OCI-LY7 (cell line): ENCODE data around the gene MRPL28. TPM values are rescaled to one million over a fixed set of nuclear protein-coding genes. Genes with fewer than 3 reads are reported as not detected.
A peak's percentile ranks its signal among the peaks of the same experiment; 100 is the strongest.

Experiments
- BruUV-seq: library from RNA; stranded (reverse); fragments of 400-500 nt; replicated peaks from 2 replicates; lab custom pipeline; 2021; lab: Mats Ljungman, UMichigan
- CTCF ChIA-PET: fragments of 300-600 bp; sonication (Branson Sonifier 250); formaldehyde crosslinking; loops from one replicate; lab custom pipeline; 2022; ENCODE audit warnings: antibody characterized with exemption; ENCODE audit not compliant: unreplicated experiment; lab: Charles Lee
- POLR2A ChIA-PET: fragments of 300-600 bp; sonication (Branson Sonifier 250); formaldehyde crosslinking; loops from one replicate; lab custom pipeline; 2022; ENCODE audit warnings: antibody characterized with exemption; lab: Charles Lee
- DNase-seq: peaks from one replicate; pipeline ENCODE4 v3.0.0-alpha.2; 2015; ENCODE audit warnings: low spot score
- H2AFZ ChIP-seq: fragments of 200-600 bp; sonication (generic), shearing (Covaris generic); 2 replicates; pipeline ENCODE4 v1.6.1; 2014; ENCODE audit warnings: mild to moderate bottlenecking, antibody characterized with exemption, low read length, moderate library complexity
- H3K27ac ChIP-seq: fragments of 200-600 bp; sonication (generic); 2 replicates; pipeline ENCODE4 v1.5.1; 2014; ENCODE audit warnings: mixed run types, low read depth, mild to moderate bottlenecking, moderate library complexity, low read length, inconsistent platforms; ENCODE audit not compliant: poor library complexity, severe bottlenecking
- H3K36me3 ChIP-seq: fragments of 200-600 bp; sonication (generic); 2 replicates; pipeline ENCODE4 v1.6.1; 2014; ENCODE audit warnings: mild to moderate bottlenecking, antibody characterized with exemption, low read length, moderate library complexity, mixed read lengths; ENCODE audit not compliant: insufficient read depth
- H3K4me1 ChIP-seq: fragments of 200-600 bp; sonication (generic); 2 replicates; pipeline ENCODE4 v1.5.1; 2014; ENCODE audit warnings: mild to moderate bottlenecking, low read length; ENCODE audit not compliant: insufficient read depth, poor library complexity, severe bottlenecking
- H3K4me2 ChIP-seq: fragments of 200-600 bp; sonication (generic); 2 replicates; pipeline ENCODE4 v1.6.1; 2014; ENCODE audit warnings: mild to moderate bottlenecking, low read length
- H3K4me3 ChIP-seq: fragments of 200-600 bp; sonication (generic); 2 replicates; pipeline ENCODE4 v1.5.1; 2014; ENCODE audit warnings: mild to moderate bottlenecking, low read depth, low read length; ENCODE audit not compliant: poor library complexity, severe bottlenecking
- H3K79me2 ChIP-seq: fragments of 200-600 bp; sonication (generic); 2 replicates; pipeline ENCODE4 v1.6.1; 2016; ENCODE audit warnings: low read depth, mild to moderate bottlenecking, low read length, moderate library complexity, mixed read lengths; ENCODE audit not compliant: insufficient read depth
- H3K9me2 ChIP-seq: fragments of 200-600 bp; sonication (generic); 2 replicates; pipeline ENCODE4 v1.6.1; 2016; ENCODE audit warnings: mild to moderate bottlenecking, low read length, mixed read lengths; ENCODE audit not compliant: insufficient read depth
- H3K9me3 ChIP-seq: fragments of 200-600 bp; sonication (generic); 2 replicates; pipeline ENCODE4 v1.6.1; 2014; ENCODE audit warnings: mild to moderate bottlenecking, mixed run types, low read length, mixed read lengths
- H4K20me1 ChIP-seq: fragments of 200-600 bp; sonication (generic); 2 replicates; pipeline ENCODE4 v1.6.1; 2014; ENCODE audit warnings: mild to moderate bottlenecking, antibody characterized with exemption, low read length, moderate library complexity, mixed read lengths; ENCODE audit not compliant: insufficient read depth
- EZH2phosphoT487 ChIP-seq: fragments of 200-600 bp; sonication (generic); IDR thresholded peaks from 2 replicates; pipeline ENCODE4 v1.6.1; 2018; ENCODE audit warnings: low read depth, borderline replicate concordance, mild to moderate bottlenecking, mixed run types, antibody characterized with exemption, low read length, moderate library complexity, mixed read lengths
- intact Hi-C: fragments of 100-400 bp; cut with micrococcal nuclease; formaldehyde crosslinking; loops from one replicate; pipeline ENCODE4 v1.10.0; 2022; ENCODE audit not compliant: unreplicated experiment
- total RNA-seq, 2 experiments: library from RNA; depleted of rRNA in 1 of 2; stranded (reverse); fragments of >200 nt in 1 of 2; shearing (Covaris generic) in 1 of 2; gene quantifications; 2 replicates each; pipeline ENCODE4 v1.2.3, GENCODE V29; 2014 to 2022
- TF ChIP-seq, protein P1 (sequence below): fragments of 200-600 bp; sonication (generic); conservative IDR thresholded peaks from 2 replicates; pipeline ENCODE4 v1.5.1; 2014; ENCODE audit warnings: mild to moderate bottlenecking, antibody characterized with exemption, low read length, moderate library complexity, mixed read lengths

MRPL28 gene
- total RNA-seq, 2 experiments from 2014 or later: 84.6 to 113 TPM

DNA sequence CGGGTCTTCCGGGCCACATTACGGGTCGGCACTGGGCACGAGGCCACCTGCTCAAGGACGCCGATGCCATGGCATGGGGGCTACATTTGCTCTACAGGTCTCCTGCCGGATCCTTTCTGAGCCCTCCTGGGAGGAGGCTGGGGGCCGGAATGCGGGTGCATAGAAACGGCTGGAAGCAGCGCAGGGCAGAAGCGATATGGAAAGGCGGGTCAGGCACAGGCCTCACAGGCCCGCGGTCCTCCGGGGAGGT is 46.2 kb downstream of the MRPL28 start:
- H3K4me1 ChIP-seq: peaks cover 26% of the 10 kb centered on the region
- TF ChIP-seq, protein P1, sequence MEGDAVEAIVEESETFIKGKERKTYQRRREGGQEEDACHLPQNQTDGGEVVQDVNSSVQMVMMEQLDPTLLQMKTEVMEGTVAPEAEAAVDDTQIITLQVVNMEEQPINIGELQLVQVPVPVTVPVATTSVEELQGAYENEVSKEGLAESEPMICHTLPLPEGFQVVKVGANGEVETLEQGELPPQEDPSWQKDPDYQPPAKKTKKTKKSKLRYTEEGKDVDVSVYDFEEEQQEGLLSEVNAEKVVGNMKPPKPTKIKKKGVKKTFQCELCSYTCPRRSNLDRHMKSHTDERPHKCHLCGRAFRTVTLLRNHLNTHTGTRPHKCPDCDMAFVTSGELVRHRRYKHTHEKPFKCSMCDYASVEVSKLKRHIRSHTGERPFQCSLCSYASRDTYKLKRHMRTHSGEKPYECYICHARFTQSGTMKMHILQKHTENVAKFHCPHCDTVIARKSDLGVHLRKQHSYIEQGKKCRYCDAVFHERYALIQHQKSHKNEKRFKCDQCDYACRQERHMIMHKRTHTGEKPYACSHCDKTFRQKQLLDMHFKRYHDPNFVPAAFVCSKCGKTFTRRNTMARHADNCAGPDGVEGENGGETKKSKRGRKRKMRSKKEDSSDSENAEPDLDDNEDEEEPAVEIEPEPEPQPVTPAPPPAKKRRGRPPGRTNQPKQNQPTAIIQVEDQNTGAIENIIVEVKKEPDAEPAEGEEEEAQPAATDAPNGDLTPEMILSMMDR: no peak
- TF ChIP-seq EZH2phosphoT487: no peak
- DNase-seq: no peak
- peak overlapping the region; percentile 37 for H3K4me2 ChIP-seq
- H3K27ac ChIP-seq: no peak overlapping the region
- no peaks in the 10 kb centered on the region; the same call in 1 of the 2 replicates for H3K79me2 ChIP-seq
- H2AFZ ChIP-seq: no peak overlapping the region
- ChIA-PET POLR2A (no interaction called here), CTCF (no interaction called here)
- H3K9me3 ChIP-seq: no peaks in the 10 kb centered on the region
- no TSS peak for BruUV-seq
- no peaks in the 10 kb centered on the region for H3K9me2 ChIP-seq
- intact Hi-C loops: no loop called here
- H4K20me1 ChIP-seq: no peaks in the 10 kb centered on the region; the same call in 1 of the 2 replicates
- H3K36me3 ChIP-seq: no peaks in the 10 kb centered on the region
- H3K4me3 ChIP-seq: no peak overlapping the region

GRCh38 chr16:322476-323143 is 47.7 kb downstream of the MRPL28 start:
- TF ChIP-seq, protein P1: no peak
- no peak for TF ChIP-seq EZH2phosphoT487
- Histone ChIP-seq H3K4me3 (no peak overlapping the region), H3K36me3 (no peaks in the 10 kb centered on the region), H3K4me1 (peaks cover 26% of the 10 kb centered on the region), H4K20me1 (peaks cover 4% of the 10 kb centered on the region; the same call in 1 of the 2 replicates), H3K4me2 (no peak overlapping the region), H3K9me3 (no peaks in the 10 kb centered on the region), H3K9me2 (no peaks in the 10 kb centered on the region), H2AFZ (no peak overlapping the region), H3K79me2 (no peaks in the 10 kb centered on the region; the same call in 1 of the 2 replicates), H3K27ac (no peak overlapping the region)
- intact Hi-C loops: no loop called here
- POLR2A ChIA-PET: no interaction called here
- BruUV-seq: no TSS peak
- CTCF ChIA-PET: no interaction called here
- no peak for DNase-seq

- no peaks in the 10 kb centered on the region; the same call in 1 of the 2 replicates for H3K79me2 ChIP-seq
- no peak overlapping the region for H3K27ac ChIP-seq
- H4K20me1 ChIP-seq: peaks cover 4% of the 10 kb centered on the region; the same call in 1 of the 2 replicates
- H3K4me1 ChIP-seq: peaks cover 26% of the 10 kb centered on the region
- H3K9me2 ChIP-seq: no peaks in the 10 kb centered on the region
- POLR2A ChIA-PET: no interaction called here
- no peaks in the 10 kb centered on the region for H3K9me3 ChIP-seq
- TF ChIP-seq, protein P1: no peak
- TF ChIP-seq EZH2phosphoT487: no peak
- DNase-seq: no peak
- CTCF ChIA-PET: no interaction called here
- no peak overlapping the region for H3K4me3 ChIP-seq
- BruUV-seq: no TSS peak
- H3K36me3 ChIP-seq: no peaks in the 10 kb centered on the region
- H3K4me2 ChIP-seq: no peak overlapping the region
- no peak overlapping the region for H2AFZ ChIP-seq
- intact Hi-C loops: no loop called here
These were observed 48.8 kb downstream of the MRPL28 start for GRCh38 chr16:321532-321931.
